Fibroblast of the aortic adventitia (primary cell): ENCODE measurements around the gene IFIT2. TPM values are rescaled to one million over a fixed set of nuclear protein-coding genes. Genes with fewer than 3 reads are reported as not detected.

ENCODE experiments used
- DNase-seq: peaks from one replicate; pipeline ENCODE4 v3.0.0-alpha.2; 2010; ENCODE audit warnings: low read depth
- H3K4me3 ChIP-seq: 2 replicates; pipeline ENCODE4 v1.5.1; 2011; ENCODE audit warnings: low read depth, mild to moderate bottlenecking, control low read depth, low read length, moderate library complexity
- CTCF ChIP-seq: IDR thresholded peaks from 2 replicates; pipeline ENCODE4 v1.5.1; 2011; ENCODE audit warnings: mild to moderate bottlenecking, low read length, control low read depth, inconsistent platforms; ENCODE audit not compliant: insufficient read depth
- total RNA-seq: library from RNA; depleted of rRNA; stranded (reverse); fragments of >200 nt; gene quantifications from 2 replicates; pipeline ENCODE4 v1.2.3, GENCODE V29; 2012; ENCODE audit warnings: low replicate concordance

Gene IFIT2
- total RNA-seq, 1 donor: 7.6 TPM

GRCh38 chr10:89332123-89332633 is 30.3 kb downstream of the IFIT2 start:
- H3K4me3 ChIP-seq: peak overlapping the region; percentile 64
- no peak for TF ChIP-seq CTCF
- DNase-seq: peak; percentile 82

GRCh38 chr10:89335226-89335625 is 33.4 kb downstream of the IFIT2 start:
- no peak for TF ChIP-seq CTCF
- H3K4me3 ChIP-seq: no peak overlapping the region
- no peak for DNase-seq

GRCh38 chr10:89336241-89336640 is 34.4 kb downstream of the IFIT2 start:
- no peak for DNase-seq
- H3K4me3 ChIP-seq: no peak overlapping the region
- TF ChIP-seq CTCF: no peak

- no peak overlapping the region for H3K4me3 ChIP-seq
- no peak for DNase-seq
- no peak for TF ChIP-seq CTCF
These were observed 35.6 kb downstream of the IFIT2 start for GRCh38 chr10:89337484-89337883.

GRCh38 chr10:89338713-89339112 is 36.9 kb downstream of the IFIT2 start:
- no peak overlapping the region for H3K4me3 ChIP-seq
- DNase-seq: no peak
- TF ChIP-seq CTCF: no peak

- no peak overlapping the region for H3K4me3 ChIP-seq
- no peak for DNase-seq
- no peak for TF ChIP-seq CTCF
These were observed 38.0 kb downstream of the IFIT2 start for GRCh38 chr10:89339875-89340274.

GRCh38 chr10:89341649-89342048 is 39.8 kb downstream of the IFIT2 start:
- no peak for DNase-seq
- no peak for TF ChIP-seq CTCF
- H3K4me3 ChIP-seq: no peak overlapping the region
